ENCODE measurements around the gene GFOD1. TPM values are rescaled to one million over a fixed set of nuclear protein-coding genes. Genes with fewer than 3 reads are reported as not detected.

GFOD1 gene
- total RNA-seq, 1 experiment from 2014 or later = 6.1 TPM

DNA sequence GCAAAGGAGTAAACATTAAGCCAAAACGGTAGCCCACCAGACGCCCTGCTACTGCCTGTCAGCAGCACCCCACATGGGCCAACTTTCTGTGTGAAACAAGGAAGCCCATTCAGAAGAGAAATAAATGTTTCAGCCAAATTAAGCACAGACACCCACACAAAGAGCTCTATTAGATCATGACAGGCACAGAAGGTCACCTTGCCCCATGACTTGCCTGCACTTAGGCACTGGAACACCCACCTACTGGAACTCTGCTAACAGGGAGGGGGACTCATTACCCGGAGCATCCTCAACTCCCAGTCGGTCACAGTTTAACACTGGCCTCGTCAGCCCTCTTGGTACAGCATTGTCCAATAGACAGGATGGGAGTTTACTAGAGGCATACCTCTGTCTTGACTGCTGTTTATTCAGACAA lies 31.8 kb downstream of the GFOD1 start:
- H3K4me2 ChIP-seq (ENCODE audit: insufficient read depth, insufficient read length, low read length) = no peak overlapping the region
- no peaks in the 10 kb centered on the region for H3K27me3 ChIP-seq (ENCODE audit: insufficient read depth, low read length)
- H2BK15ac ChIP-seq (ENCODE audit: low read depth, low read length) = no peak overlapping the region
- H2AFZ ChIP-seq (ENCODE audit: low read length) = no peak overlapping the region
- no peaks in the 10 kb centered on the region for H4K20me1 ChIP-seq (ENCODE audit: control insufficient read depth, insufficient read depth, insufficient read length)
- H3K56ac ChIP-seq (ENCODE audit: insufficient read length, low read depth, low read length) = no peak overlapping the region
- no peaks in the 10 kb centered on the region; the same call in 1 of the 2 replicates for H3K79me2 ChIP-seq (ENCODE audit: insufficient read depth, low read length)
- no peak overlapping the region for H2BK5ac ChIP-seq (ENCODE audit: insufficient read length, low read length)
- H4K91ac ChIP-seq (ENCODE audit: insufficient read length, low read depth, low read length) = no peak overlapping the region
- Mint-ChIP-seq H3K4me3 (no peak overlapping the region), H3K36me3 (ENCODE audit: insufficient read depth in 1 of 3, low read depth in 3 of 3) (no peaks in the 10 kb centered on the region; a peak in 2 of 7 replicates), H3K9me3 (no peaks in the 10 kb centered on the region), H3K27ac (peak overlapping the region in 1 of 3 experiments; percentile 7; a peak in 1 of 7 replicates), H3K4me1 (peaks cover 13 to 21% of the 10 kb centered on the region in 2 experiments; a peak in 3 of 4 replicates), H3K27me3 (ENCODE audit: low read depth) (no peaks in the 10 kb centered on the region)
- no peaks in the 10 kb centered on the region for H3K79me1 ChIP-seq (ENCODE audit: insufficient read depth, low read depth, low read length, poor library complexity, severe bottlenecking)
- H4K8ac ChIP-seq (replicated peaks; ENCODE audit: insufficient read length, low read depth, low read length) = no peak overlapping the region
- H3K9ac ChIP-seq (ENCODE audit: extremely low read depth, insufficient read length, low read length) = no peak overlapping the region
- WGBS (ENCODE audit: extremely low coverage, insufficient read length, low lambda C conversion rate) = no CpG with 5 or more reads among the region's 5 CpGs
- no peak overlapping the region for H2BK20ac ChIP-seq (ENCODE audit: low read depth, low read length, poor library complexity, severe bottlenecking)
- no peak overlapping the region for H3K4ac ChIP-seq (ENCODE audit: low read depth, low read length)
- H3K4me1 ChIP-seq (ENCODE audit: insufficient read depth, low read length) = no peaks in the 10 kb centered on the region
- no peak overlapping the region for H3K14ac ChIP-seq (ENCODE audit: insufficient read depth, low read length)
- no peak overlapping the region for H3T11ph ChIP-seq (ENCODE audit: low read length)
- no peak overlapping the region for H2BK120ac ChIP-seq (ENCODE audit: low read depth, low read length, poor library complexity, severe bottlenecking)
- no peaks in the 10 kb centered on the region for H3K9me3 ChIP-seq (ENCODE audit: control insufficient read depth, low read depth, low read length)
- H3K23ac ChIP-seq (ENCODE audit: insufficient read length, low read depth, low read length) = no peak overlapping the region
- H3K23me2 ChIP-seq (ENCODE audit: insufficient read length, low read depth, low read length, poor library complexity, severe bottlenecking) = no peaks in the 10 kb centered on the region
- H3K27ac ChIP-seq (ENCODE audit: insufficient read length, low read depth, low read length) = no peak overlapping the region
- no peak overlapping the region for H3K18ac ChIP-seq (ENCODE audit: insufficient read length, low read depth, low read length)
- TF ChIP-seq, protein P1, sequence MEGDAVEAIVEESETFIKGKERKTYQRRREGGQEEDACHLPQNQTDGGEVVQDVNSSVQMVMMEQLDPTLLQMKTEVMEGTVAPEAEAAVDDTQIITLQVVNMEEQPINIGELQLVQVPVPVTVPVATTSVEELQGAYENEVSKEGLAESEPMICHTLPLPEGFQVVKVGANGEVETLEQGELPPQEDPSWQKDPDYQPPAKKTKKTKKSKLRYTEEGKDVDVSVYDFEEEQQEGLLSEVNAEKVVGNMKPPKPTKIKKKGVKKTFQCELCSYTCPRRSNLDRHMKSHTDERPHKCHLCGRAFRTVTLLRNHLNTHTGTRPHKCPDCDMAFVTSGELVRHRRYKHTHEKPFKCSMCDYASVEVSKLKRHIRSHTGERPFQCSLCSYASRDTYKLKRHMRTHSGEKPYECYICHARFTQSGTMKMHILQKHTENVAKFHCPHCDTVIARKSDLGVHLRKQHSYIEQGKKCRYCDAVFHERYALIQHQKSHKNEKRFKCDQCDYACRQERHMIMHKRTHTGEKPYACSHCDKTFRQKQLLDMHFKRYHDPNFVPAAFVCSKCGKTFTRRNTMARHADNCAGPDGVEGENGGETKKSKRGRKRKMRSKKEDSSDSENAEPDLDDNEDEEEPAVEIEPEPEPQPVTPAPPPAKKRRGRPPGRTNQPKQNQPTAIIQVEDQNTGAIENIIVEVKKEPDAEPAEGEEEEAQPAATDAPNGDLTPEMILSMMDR (conservative IDR thresholded peaks at IDR 0.05) = no peak
- H2AK5ac ChIP-seq (ENCODE audit: insufficient read length, low read length) = no peak overlapping the region
- H4K5ac ChIP-seq (ENCODE audit: insufficient read length, low read depth, low read length) = no peak overlapping the region
- H2BK12ac ChIP-seq (ENCODE audit: insufficient read length, low read depth, low read length) = no peak overlapping the region
- DNase-seq = no peak
